H9 (cell line): ENCODE results near the gene KSR1. TPM values are rescaled to one million over a fixed set of nuclear protein-coding genes. Genes with fewer than 3 reads are reported as not detected.

Experiments used
- DNase-seq: peaks from one replicate; pipeline ENCODE4 v3.0.0-alpha.2; 2017
- H2AFZ ChIP-seq: one replicate; pipeline ENCODE4 v1.6.1; 2013; ENCODE audit warnings: mild to moderate bottlenecking, low read length, control low read depth, moderate library complexity
- H2AK5ac ChIP-seq: 2 replicates; pipeline ENCODE4 v1.6.1; 2013; ENCODE audit warnings: low read length, control low read depth, mixed read lengths; ENCODE audit not compliant: insufficient read length
- H2BK120ac ChIP-seq: one replicate; pipeline ENCODE4 v1.6.1; 2013; ENCODE audit warnings: low read depth, mild to moderate bottlenecking, low read length, control low read depth, inconsistent platforms; ENCODE audit not compliant: poor library complexity, severe bottlenecking
- H2BK12ac ChIP-seq: 2 replicates; pipeline ENCODE4 v1.6.1; 2013; ENCODE audit warnings: low read length, control low read depth, mixed read lengths, low read depth; ENCODE audit not compliant: insufficient read length
- H2BK15ac ChIP-seq: 2 replicates; pipeline ENCODE4 v1.6.1; 2013; ENCODE audit warnings: low read depth, low read length, control low read depth
- H2BK20ac ChIP-seq: one replicate; pipeline ENCODE4 v1.6.1; 2013; ENCODE audit warnings: low read depth, mild to moderate bottlenecking, low read length, control low read depth, inconsistent platforms; ENCODE audit not compliant: poor library complexity, severe bottlenecking
- H2BK5ac ChIP-seq: 2 replicates; pipeline ENCODE4 v1.6.1; 2013; ENCODE audit warnings: low read length, control low read depth, mixed read lengths; ENCODE audit not compliant: insufficient read length
- H3K14ac ChIP-seq: 2 replicates; pipeline ENCODE4 v1.6.1; 2013; ENCODE audit warnings: low read length, control low read depth; ENCODE audit not compliant: insufficient read depth
- H3K18ac ChIP-seq: 2 replicates; pipeline ENCODE4 v1.6.1; 2013; ENCODE audit warnings: low read depth, mild to moderate bottlenecking, mixed read lengths, low read length, control low read depth; ENCODE audit not compliant: insufficient read length
- H3K23ac ChIP-seq: 2 replicates; pipeline ENCODE4 v1.6.1; 2013; ENCODE audit warnings: low read length, control low read depth, mixed read lengths, low read depth; ENCODE audit not compliant: insufficient read length
- H3K23me2 ChIP-seq: 2 replicates; pipeline ENCODE4 v1.6.1; 2013; ENCODE audit warnings: low read depth, mild to moderate bottlenecking, mixed read lengths, low read length, control low read depth; ENCODE audit not compliant: insufficient read length, poor library complexity, severe bottlenecking
- H3K27ac ChIP-seq: 2 replicates; pipeline ENCODE4 v1.5.1; 2013; ENCODE audit warnings: low read length, control low read depth, mixed read lengths, low read depth; ENCODE audit not compliant: insufficient read length
- H3K27me3 ChIP-seq: 2 replicates; pipeline ENCODE4 v1.6.1; 2013; ENCODE audit warnings: low read length, control low read depth, inconsistent platforms; ENCODE audit not compliant: insufficient read depth
- H3K4ac ChIP-seq: 2 replicates; pipeline ENCODE4 v1.6.1; 2013; ENCODE audit warnings: low read depth, mild to moderate bottlenecking, control low read depth, inconsistent platforms, low read length, moderate library complexity
- H3K4me1 ChIP-seq: 2 replicates; pipeline ENCODE4 v1.6.1; 2013; ENCODE audit warnings: low read length, control low read depth, inconsistent platforms; ENCODE audit not compliant: insufficient read depth
- H3K4me2 ChIP-seq: 2 replicates; pipeline ENCODE4 v1.6.1; 2013; ENCODE audit warnings: low read length, control low read depth, mixed read lengths; ENCODE audit not compliant: insufficient read length, insufficient read depth
- H3K56ac ChIP-seq: 2 replicates; pipeline ENCODE4 v1.6.1; 2013; ENCODE audit warnings: low read depth, mild to moderate bottlenecking, mixed read lengths, low read length, control low read depth; ENCODE audit not compliant: insufficient read length
- H3K79me1 ChIP-seq: 2 replicates; pipeline ENCODE4 v1.6.1; 2013; ENCODE audit warnings: low read depth, mild to moderate bottlenecking, moderate library complexity, low read length, control low read depth, inconsistent platforms; ENCODE audit not compliant: insufficient read depth, poor library complexity, severe bottlenecking
- H3K79me2 ChIP-seq: 2 replicates; pipeline ENCODE4 v1.6.1; 2013; ENCODE audit warnings: low read length, control low read depth, inconsistent platforms; ENCODE audit not compliant: insufficient read depth
- H3K9ac ChIP-seq: 2 replicates; pipeline ENCODE4 v1.6.1; 2013; ENCODE audit warnings: low read length, control low read depth, mixed read lengths; ENCODE audit not compliant: insufficient read length; ENCODE audit errors: extremely low read depth
- H3K9me3 ChIP-seq: one replicate; pipeline ENCODE4 v1.6.1; 2013; ENCODE audit warnings: low read depth, low read length, inconsistent platforms; ENCODE audit not compliant: control insufficient read depth
- H3T11ph ChIP-seq: one replicate; pipeline ENCODE4 v1.6.1; 2013; ENCODE audit warnings: mild to moderate bottlenecking, low read length, control low read depth, inconsistent platforms
- H4K20me1 ChIP-seq: one replicate; pipeline ENCODE4 v1.6.1; 2013; ENCODE audit not compliant: control insufficient read depth, insufficient read length, insufficient read depth
- H4K5ac ChIP-seq: 2 replicates; pipeline ENCODE4 v1.6.1; 2013; ENCODE audit warnings: low read depth, mild to moderate bottlenecking, mixed read lengths, low read length, control low read depth; ENCODE audit not compliant: insufficient read length
- H4K8ac ChIP-seq: replicated peaks from 2 replicates; pipeline ENCODE4 v1.6.1; 2013; ENCODE audit warnings: low read length, control low read depth, mixed read lengths, low read depth; ENCODE audit not compliant: insufficient read length
- H4K91ac ChIP-seq: 2 replicates; pipeline ENCODE4 v1.6.1; 2013; ENCODE audit warnings: low read depth, mild to moderate bottlenecking, moderate library complexity, mixed read lengths, low read length, control low read depth; ENCODE audit not compliant: insufficient read length
- H3K27ac Mint-ChIP-seq, 3 experiments: 2 replicates in 2 of 3; 3 replicates in 1 of 3; pipeline ENCODE4 v1.8.0; 2020 to 2021; ENCODE audit warnings: mixed read lengths in 3 of 3, mild to moderate bottlenecking in 1 of 3, moderate library complexity in 1 of 3
- H3K27me3 Mint-ChIP-seq: 2 replicates; pipeline ENCODE4 v1.8.0; 2021; ENCODE audit warnings: low read depth, mild to moderate bottlenecking, moderate library complexity, mixed read lengths
- H3K36me3 Mint-ChIP-seq, 3 experiments: 2 replicates in 2 of 3; 3 replicates in 1 of 3; pipeline ENCODE4 v1.8.0; 2020 to 2021; ENCODE audit warnings: low read depth in 3 of 3, mixed read lengths in 3 of 3; ENCODE audit not compliant: insufficient read depth in 1 of 3
- H3K4me1 Mint-ChIP-seq, 2 experiments: 2 replicates each; pipeline ENCODE4 v1.8.0; 2020; ENCODE audit warnings: mixed read lengths in 2 of 2
- H3K4me3 Mint-ChIP-seq, 2 experiments: 2 replicates in 1 of 2; 3 replicates in 1 of 2; pipeline ENCODE4 v1.8.0; 2020 to 2021; ENCODE audit warnings: mild to moderate bottlenecking in 2 of 2, mixed read lengths in 2 of 2, moderate library complexity in 1 of 2
- H3K9me3 Mint-ChIP-seq, 2 experiments: 2 replicates in 1 of 2; 3 replicates in 1 of 2; pipeline ENCODE4 v1.8.0; 2020; ENCODE audit warnings: mild to moderate bottlenecking in 2 of 2, mixed read lengths in 2 of 2, moderate library complexity in 1 of 2
- WGBS: extraction: QIAGEN DNeasy Blood & Tissue Kit; methylation state at CpG from one replicate; pipeline ENCODE4 v1.1.7; 2013; ENCODE audit warnings: missing lambda C conversion rate, low lambda C conversion rate, mixed read lengths; ENCODE audit not compliant: insufficient read length; ENCODE audit errors: extremely low coverage; 5-methylcytosine and 5-hydroxymethylcytosine counted together
- total RNA-seq: library from RNA; stranded (reverse); gene quantifications from 2 replicates; pipeline ENCODE4 v1.2.1, GENCODE V29; 2021
- TF ChIP-seq, protein P1 (sequence below): fragments of 200-600 bp; sonication (generic); conservative IDR thresholded peaks from 3 replicates; pipeline ENCODE4 v1.8.0; 2021; ENCODE audit warnings: antibody characterized with exemption, mild to moderate bottlenecking

The KSR1 gene
- total RNA-seq, 1 experiment from 2014 or later, result 44.9 TPM

DNA sequence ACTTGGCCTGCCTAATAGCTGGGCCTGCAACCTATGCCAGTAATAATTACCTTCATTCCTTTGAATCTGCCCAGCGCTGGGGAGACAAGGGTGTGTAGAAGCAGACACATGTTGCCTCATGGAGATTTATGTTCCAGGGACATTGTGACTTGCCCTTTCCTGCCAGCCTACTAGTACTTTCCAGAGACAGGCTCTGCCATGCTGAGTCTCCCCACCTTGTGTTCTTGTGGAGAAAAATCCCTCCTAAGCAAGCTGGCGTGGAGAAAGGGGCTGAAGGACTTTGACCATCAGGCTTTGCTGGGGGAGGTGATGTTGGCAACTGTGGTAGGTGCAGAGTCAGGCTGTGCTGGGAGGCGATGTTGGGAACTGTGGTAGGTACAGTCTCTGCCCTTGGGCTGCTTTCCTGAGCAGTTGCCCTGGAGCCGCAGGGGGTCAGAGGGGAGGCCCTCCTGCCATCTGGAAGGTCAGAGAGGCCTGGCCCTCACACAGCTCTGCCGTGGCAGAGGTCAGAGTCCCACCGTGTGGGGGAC is 4.0 kb downstream of the KSR1 start:
- no CpG with 5 or more reads among the region's 6 CpGs for WGBS
- Histone ChIP-seq H3K18ac (no peak overlapping the region), H4K5ac (no peak overlapping the region), H3K4ac (no peak overlapping the region), H4K91ac (no peak overlapping the region), H2BK5ac (no peak overlapping the region), H3K23ac (no peak overlapping the region), H3K79me1 (no peaks in the 10 kb centered on the region), H2AFZ (no peak overlapping the region), H4K20me1 (no peaks in the 10 kb centered on the region), H3K9ac (no peak overlapping the region), H2AK5ac (no peak overlapping the region), H2BK12ac (no peak overlapping the region), H2BK15ac (no peak overlapping the region), H3K27ac (no peak overlapping the region), H3K4me2 (no peak overlapping the region), H3K27me3 (no peaks in the 10 kb centered on the region; the same call in 1 of the 2 replicates), H3K23me2 (peaks cover 11% of the 10 kb centered on the region), H3K79me2 (peaks cover 17% of the 10 kb centered on the region; the same call in 1 of the 2 replicates), H2BK120ac (no peak overlapping the region), H3K56ac (no peak overlapping the region), H4K8ac (no peak overlapping the region), H3T11ph (no peak overlapping the region), H2BK20ac (no peak overlapping the region), H3K9me3 (no peaks in the 10 kb centered on the region), H3K4me1 (peaks cover 9% of the 10 kb centered on the region; the same call in 1 of the 2 replicates), H3K14ac (no peak overlapping the region)
- Mint-ChIP-seq H3K27ac (no peak overlapping the region), H3K27me3 (peaks cover 6% of the 10 kb centered on the region), H3K9me3 (peaks cover 0 to 2% of the 10 kb centered on the region in 2 experiments; a peak in 2 of 5 replicates), H3K36me3 (peaks cover 0 to 2% (median 0%) of the 10 kb centered on the region in 3 experiments; a peak in 1 of 7 replicates), H3K4me1 (peaks cover 65 to 71% of the 10 kb centered on the region in 2 experiments), H3K4me3 (no peak overlapping the region)
- no peak for DNase-seq
- TF ChIP-seq, protein P1, sequence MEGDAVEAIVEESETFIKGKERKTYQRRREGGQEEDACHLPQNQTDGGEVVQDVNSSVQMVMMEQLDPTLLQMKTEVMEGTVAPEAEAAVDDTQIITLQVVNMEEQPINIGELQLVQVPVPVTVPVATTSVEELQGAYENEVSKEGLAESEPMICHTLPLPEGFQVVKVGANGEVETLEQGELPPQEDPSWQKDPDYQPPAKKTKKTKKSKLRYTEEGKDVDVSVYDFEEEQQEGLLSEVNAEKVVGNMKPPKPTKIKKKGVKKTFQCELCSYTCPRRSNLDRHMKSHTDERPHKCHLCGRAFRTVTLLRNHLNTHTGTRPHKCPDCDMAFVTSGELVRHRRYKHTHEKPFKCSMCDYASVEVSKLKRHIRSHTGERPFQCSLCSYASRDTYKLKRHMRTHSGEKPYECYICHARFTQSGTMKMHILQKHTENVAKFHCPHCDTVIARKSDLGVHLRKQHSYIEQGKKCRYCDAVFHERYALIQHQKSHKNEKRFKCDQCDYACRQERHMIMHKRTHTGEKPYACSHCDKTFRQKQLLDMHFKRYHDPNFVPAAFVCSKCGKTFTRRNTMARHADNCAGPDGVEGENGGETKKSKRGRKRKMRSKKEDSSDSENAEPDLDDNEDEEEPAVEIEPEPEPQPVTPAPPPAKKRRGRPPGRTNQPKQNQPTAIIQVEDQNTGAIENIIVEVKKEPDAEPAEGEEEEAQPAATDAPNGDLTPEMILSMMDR, result no peak
